HG02885 (cell line): ENCODE data around the gene SCGB1D1.

Source experiments
- ATAC-seq: cut with Tn5 transposase; IDR thresholded peaks from one replicate; pipeline ENCODE4 v1.9.1; 2021; ENCODE audit warnings: mild to moderate bottlenecking; ENCODE audit not compliant: unreplicated experiment, poor library complexity

SCGB1D1 gene, protein sequence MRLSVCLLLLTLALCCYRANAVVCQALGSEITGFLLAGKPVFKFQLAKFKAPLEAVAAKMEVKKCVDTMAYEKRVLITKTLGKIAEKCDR

DNA sequence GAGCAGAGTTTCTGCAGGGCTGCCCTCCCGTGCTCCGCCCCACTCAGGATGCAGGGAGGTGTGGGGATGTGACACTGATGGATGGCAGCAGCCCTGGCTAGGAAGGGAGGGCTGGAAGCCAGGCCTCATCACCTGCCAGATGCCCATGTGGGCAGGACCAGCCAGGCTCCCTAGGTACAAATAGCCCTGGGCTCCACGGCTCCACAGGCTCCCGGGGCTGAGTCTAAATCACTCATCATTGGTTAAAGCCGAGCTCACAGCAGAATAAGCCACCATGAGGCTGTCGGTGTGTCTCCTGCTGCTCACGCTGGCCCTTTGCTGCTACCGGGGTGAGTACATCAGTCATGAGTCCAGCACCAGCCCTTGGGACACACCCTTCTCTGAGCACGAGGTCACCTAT is at the start of gene SCGB1D1:
Gene SCGB1D1, plus strand, starts transcription at position 206 of the 400 bp plus-strand sequence. Its CDS starts 69 bp downstream, at position 275.
- ATAC-seq: no peak

DNA sequence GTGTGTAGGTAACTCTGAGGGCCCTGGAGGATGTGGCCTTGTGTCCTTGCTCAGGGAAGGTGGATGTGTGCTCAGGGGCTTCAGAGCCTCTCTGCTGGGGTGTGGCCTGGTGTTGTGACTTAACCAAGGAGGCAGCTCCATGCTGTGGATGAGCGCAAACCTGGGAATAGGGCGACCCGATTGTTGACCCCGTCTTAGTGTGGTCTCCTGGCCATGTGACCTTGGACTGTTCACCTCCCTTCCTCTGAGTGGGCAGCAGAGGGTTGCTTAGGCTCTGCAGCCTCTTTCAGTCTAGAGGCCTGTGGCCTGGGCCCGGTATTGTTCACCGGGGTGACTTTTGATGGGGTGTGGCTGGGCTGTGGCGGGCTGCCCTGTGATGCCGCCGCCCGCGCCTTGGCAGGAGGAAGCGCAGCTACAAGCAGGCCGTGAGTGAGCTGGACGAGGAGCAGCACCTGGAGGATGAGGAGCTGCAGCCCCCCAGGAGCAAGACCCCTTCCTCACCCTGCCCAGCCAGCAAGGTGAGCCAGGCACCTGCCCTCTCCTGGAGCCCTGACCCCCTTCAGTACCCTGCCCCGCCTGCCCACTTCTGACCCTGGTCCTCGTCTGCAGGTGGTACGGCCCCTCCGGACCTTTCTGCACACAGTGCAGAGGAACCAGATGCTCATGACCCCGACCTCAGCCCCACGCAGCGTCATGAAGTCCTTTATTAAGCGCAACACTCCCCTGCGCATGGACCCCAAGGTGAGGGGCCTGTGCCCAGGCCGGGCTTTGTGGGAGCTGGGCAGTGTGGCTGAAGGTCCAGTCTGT is 49.5 kb upstream of the SCGB1D1 start:
- no peak for ATAC-seq

DNA sequence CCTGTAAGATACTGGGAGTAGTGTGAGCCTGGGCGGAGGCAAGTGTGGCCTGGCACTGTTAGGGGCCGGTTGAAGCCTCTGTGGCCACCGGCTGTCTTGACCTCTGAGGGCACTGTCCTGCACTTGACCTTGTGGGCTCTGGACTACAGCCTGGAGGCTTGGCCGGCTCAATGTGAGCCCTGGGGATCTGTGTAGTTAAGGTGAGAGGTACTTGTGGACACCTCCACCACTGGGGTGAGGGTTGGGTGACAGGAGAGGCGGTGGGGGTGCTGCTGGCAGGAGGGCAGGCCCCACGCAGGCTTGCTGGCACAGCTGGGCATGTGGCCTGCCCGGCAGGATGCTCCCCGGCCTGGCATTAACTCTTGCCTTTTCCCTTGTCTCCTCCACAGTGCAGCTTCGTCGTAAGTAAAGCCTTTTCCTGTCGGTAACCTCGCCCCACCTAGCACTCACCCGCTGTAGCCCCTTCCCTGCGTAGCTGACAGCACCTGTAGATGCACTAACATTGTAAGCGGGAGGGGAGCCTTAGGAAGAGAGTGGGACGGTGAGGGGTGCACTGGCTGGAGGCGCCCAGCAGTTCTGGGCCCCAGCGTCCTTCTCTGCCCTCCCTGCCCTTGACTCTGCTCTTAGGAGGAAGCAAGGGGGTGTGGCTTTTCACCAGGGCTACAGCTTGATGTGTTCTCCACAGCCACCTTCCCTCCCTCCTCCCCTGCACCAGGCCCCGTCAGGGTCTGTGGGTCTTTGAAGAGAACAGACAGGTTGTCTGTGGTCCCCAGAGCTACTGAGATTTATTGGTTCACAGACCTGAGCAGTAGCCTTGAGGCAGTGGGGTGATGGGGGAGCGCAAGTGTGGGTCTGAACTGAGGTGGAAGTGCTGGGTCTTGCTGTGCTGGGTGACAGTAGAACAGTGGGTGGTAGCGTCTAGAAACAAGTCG is 48.6 kb upstream of the SCGB1D1 start:
- no peak for ATAC-seq

DNA sequence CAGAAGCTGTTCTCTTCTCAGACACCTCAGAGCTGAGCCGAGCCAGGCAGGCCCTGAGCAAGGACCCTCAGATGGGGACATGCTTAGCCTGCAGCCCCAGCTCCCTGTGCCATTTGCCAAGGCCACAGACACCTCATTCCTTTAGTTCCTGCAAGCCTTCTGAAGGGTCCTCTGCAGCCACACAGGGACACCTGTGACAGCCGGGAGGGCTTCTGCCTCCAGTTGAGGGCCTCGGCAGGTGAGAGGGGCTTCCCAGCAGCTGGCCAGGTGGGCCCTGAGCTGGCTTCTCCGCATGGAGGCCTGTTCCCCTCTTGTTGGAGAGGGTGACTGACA is 48.0 kb upstream of the SCGB1D1 start:
- no peak for ATAC-seq

DNA sequence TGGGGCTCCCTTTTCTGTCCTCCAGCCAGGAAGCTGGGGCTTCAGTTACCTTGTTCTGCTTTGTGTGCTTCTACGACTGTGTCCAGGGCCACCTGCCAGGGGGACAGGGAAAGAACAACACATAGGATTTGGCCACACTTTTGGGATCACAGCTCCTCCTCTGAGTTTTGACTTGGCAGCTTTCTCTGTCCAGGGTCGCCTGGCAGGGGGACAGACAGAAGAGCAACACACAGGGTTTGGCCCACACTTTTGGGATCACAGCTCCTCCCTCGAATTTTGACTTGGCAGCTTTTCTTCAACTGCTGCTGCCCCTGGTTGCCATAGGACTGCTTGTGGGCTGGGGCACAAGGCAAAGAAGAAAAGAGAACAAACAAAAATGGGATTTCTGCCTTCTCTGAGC is 47.1 kb upstream of the SCGB1D1 start:
- ATAC-seq: no peak

DNA sequence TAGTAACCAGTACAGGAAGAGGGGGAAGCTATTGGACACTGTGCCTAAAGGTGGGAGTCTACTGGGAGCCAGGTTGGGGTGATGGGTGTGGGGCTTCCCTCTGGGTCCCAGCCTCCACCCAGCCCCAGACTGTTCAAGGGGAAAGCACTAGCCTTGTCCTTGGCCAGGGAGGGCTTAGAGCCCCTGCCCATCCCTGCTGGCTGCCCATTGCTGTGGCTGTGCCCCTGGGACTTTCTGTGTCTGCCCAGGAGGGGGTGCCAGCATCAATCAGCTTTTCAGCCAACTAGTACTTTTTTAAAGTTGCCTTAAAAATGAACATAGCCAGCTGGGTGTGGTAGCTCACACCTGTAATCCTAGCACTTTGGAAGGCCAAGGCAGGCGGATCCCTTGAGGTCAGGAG is 46.3 kb upstream of the SCGB1D1 start:
- ATAC-seq: no peak

DNA sequence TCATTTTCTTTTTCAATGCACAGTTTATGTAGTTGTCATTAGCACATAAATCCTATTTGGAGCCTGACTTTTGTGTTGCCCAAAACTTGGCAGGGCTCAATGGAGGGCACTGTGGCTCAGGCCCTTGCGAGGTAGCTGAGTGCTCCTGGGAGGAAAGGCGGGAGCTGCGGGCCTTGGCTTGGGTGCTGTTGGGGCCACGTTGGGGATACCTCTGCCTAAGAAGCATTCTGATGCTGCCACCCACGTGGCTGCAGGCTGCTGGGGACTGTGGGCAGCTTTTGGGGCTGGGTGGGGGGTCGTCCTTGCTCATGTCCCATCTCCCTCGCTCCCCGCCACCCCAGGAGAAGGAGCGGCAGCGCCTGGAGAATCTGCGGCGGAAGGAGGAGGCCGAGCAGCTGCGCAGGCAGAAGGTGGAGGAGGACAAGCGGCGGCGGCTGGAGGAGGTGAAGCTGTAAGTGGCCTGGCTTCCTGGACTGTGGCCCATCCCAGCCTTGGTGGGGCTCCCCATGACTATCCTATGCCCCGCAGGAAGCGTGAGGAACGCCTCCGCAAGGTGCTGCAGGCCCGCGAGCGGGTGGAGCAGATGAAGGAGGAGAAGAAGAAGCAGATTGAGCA is 45.3 kb upstream of the SCGB1D1 start:
- no peak for ATAC-seq

DNA sequence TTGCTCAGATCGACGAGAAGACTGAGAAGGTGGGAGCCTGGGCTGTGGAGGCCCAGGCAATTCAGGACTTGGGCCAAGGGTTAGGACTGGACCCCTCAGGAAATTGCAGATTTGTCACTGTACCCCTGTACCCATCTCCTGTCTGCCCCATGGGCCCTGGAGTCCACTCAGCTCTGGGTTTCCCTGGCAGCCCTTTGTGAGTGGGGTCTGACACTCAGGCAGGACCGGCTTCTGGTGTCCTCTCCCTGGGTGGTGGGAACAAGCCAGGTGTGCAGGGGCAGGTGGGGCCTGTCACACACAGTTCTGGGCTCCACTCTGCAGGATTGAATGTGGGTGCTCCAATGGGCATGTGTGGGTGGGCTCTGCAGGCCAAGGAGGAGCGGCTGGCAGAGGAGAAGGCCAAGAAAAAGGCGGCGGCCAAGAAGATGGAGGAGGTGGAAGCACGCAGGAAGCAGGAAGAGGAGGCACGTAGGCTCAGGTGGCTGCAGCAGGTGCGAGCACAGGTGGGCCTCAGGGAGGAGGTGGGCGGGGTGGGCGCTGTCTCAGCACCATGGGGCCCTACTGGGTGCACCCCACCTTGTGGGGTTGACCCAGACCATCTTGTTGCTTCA is 44.6 kb upstream of the SCGB1D1 start:
- ATAC-seq: no peak

DNA sequence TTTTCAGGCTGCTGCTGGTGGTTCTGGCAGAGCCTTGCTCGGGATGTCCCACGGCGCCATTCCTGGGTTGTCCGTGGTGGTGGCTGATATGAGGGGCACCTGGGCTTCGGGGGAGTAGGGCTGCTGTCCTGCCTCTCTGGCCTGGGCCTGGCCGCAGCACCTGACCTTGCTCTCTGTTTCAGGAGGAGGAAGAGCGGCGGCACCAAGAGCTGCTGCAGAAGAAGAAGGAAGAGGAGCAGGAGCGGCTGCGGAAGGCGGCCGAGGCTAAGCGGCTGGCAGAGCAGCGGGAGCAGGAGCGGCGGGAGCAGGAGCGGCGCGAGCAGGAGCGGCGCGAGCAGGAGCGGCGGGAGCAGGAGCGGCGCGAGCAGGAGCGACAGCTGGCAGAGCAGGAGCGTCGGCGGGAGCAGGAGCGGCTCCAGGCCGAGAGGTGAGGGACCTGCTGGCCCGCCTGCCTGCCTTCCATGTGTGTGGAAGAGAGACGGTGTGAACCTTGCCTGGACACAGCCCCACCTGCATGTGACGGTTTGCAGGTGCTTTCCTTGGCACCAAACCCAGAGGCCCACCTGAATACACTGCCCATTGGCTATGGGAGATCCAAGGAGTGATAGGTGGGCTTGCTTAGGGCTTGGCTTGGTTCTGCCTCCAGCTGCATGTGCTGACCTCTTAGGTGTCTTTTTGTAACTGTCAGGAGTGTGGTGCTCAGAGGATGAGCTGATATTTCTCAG is 43.4 kb upstream of the SCGB1D1 start:
- no peak for ATAC-seq

DNA sequence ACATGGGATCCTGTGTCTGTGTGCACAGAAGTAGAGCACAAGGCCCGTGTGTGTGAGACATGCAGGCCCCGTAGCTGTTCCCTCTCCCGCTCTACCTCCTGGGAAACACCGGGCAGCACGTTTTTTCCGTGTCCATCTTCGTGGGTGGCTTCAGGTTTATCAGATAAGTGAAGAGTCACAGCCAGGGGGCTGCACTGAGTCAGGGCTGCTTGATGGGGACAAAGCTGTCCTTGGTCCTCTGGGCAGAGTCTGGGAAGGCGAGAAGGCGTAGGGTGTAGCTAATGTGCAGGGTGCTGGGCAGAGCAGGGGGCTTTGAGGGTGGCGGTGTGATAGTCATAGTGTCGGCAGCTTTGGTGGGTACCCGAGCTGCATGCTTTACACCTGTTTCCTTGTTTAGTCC is 42.5 kb upstream of the SCGB1D1 start:
- no peak for ATAC-seq

DNA sequence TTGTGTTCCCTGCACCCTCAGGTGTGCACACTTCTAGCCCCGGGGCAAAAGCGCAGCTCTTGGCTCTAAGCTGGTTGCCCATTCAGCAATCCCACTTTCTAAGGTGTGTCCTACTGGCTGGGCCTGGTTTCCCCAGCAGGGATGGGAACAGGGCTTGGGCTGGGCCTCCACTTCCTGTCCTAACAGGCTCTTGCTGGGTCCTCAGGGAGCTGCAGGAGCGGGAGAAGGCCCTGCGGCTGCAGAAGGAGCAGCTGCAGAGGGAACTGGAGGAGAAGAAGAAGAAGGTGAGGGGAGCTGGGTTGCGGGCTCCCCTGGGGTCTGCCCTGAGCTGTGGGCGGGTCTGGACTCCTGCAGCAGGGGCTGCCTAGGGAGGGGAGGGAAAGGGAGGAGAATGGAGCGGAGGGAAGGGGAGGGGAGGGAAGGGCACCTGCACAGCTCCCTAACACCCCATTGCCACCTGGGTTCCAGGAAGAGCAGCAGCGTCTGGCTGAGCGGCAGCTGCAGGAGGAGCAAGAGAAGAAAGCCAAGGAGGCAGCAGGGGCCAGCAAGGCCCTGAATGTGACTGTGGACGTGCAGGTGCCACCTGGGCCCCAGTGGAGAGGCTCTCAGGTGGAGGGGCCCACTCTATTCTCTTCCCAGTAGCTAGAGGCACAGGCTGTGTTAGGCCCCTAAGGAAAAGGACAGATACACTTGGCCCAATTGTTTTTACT is 41.6 kb upstream of the SCGB1D1 start:
- ATAC-seq: no peak

DNA sequence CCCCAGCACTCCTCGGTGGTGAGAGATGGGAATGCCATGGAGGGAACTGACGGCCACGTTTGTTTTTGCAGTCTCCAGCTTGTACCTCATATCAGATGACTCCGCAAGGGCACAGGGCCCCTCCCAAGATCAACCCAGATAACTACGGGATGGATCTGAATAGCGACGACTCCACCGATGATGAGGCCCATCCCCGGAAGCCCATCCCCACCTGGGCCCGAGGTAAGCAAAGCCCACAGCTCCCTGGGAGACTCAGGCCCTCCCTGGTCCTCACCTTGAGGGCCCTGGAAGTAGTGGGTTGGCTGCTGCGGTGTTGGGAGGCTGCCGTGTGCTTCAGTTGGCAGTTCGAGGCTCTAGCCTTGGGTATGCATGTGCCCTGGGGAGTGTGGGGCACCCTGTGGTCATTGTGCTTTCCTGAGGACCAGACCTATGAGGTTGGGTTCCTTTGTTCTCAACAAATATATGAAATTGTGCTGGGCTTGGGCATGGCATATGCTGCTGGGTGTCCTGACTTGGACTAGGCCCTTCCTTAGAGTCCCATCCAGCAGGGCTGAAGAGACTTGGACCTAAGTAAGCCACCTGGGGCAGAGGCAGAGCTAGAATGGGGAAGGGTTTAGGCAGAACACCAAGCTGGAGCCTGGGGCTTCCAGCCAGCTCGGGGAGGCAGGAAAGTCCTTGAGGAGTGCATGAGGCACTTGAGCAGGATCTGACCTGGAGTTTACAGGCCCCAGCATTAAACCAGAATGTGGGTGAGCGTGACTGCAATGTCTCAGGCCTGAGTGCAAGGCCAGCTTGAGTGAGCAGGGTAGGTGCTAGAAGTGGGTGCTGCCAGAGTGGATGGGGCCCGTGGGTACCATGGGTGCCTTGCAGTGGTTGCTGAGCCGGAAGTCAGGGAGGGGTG is 39.8 kb upstream of the SCGB1D1 start:
- no peak for ATAC-seq

DNA sequence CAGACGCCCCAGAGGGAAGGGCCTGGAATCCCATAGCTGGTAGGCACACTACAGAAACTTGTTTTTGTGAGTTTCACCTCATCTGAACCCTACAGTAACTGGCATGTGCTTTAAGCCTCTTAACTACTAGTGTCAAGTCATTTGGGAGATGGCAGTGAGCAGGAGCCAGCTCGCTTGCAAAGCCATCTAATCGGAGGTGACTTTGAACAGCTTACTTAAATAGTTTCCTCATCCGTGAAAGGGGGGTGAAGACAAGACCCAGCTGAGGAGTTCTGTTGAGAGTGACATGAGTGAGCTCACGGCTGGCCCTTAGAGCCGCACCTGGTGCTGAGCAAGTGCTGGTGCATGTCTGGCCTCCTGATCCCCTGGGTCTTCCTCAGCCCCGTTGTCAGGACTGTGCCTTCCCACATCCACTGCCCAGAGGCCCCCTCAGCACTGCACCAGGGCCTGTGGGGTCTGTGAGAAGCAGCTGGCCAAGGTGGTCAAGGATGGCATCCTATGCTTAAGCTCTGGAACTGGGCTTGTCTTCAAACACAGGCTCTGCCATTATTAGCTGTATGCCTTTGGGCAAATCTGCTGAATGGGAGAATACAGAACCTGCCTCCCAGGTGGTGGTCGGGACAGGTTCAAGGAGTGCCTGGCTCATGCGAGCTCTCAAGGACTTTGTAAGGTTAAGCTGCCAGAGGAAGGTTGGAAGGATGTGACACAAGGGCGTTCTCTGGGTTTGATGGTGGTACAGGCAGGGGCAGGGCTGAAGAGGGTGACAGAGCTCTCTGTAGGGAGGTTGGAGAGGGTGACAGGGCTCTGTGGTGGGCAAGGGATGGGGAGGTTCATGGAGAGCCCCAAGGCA is 38.9 kb upstream of the SCGB1D1 start:
- ATAC-seq: no peak

DNA sequence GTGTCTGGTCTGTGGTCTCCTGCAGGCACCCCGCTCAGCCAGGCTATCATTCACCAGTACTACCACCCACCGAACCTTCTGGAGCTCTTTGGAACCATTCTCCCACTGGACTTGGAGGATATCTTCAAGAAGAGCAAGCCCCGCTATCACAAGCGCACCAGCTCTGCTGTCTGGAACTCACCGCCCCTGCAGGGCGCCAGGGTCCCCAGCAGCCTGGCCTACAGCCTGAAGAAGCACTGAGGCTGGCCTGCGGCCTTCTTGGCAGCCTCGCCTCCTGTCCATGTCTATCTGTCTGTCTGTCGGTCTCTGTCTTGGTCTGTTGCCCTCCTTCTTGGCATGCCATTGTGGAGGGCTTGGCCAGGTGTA is 38.3 kb upstream of the SCGB1D1 start:
- ATAC-seq: no peak

DNA sequence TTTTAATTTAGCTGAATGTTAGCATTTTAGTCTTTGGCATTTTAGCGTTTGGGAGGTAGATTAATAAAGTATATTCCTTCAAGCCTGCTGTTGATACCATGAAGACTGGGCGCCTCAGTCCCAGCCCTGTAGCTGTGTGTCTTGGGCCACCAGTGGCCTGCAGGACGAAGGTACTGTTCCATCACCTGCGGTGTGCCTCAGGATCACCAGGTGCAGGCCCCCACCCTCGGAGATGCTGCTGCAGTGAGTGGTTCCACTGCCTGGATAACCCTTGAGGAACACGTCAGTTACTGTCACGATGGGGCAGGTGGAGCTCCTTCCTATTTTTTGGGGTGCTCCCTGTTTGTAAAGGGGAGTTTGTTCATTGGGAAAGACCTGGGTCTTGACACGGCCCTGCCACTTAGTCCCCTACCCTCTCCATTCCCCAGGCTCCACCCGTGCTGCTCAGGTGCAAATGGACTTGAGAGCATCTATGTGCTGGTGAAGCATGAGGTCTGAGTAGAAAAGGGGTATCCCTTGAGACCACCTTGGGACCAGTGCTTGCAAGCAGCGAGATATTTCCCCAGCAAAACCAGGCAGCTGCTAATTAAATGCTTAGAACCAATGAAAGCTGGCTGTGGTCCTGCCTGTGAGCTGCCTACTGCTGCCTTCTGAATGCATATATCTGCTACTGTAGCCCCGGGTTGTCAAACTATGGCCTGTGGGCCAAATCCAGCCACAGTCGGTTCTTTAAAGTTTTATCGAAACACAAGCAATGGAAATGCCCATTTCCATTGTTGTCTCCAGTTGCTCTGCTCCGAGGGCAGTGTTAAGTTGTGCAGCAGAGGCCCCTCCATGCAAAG is 37.5 kb upstream of the SCGB1D1 start:
- ATAC-seq: no peak

DNA sequence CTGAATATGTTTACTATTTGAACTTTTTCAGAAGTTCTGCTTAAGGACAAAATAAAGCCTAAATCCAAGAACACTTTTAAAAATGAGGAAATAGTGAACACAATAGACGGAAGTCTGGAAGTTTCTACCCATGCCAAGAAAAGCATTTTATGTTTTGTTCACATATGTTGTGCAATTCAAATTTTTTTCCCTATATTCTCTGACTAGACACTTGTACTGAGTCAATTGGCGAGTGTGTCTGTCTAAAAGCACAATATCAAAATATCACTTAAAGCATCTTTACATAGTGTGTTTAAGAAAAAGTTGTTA is 37.0 kb upstream of the SCGB1D1 start:
- no peak for ATAC-seq

DNA sequence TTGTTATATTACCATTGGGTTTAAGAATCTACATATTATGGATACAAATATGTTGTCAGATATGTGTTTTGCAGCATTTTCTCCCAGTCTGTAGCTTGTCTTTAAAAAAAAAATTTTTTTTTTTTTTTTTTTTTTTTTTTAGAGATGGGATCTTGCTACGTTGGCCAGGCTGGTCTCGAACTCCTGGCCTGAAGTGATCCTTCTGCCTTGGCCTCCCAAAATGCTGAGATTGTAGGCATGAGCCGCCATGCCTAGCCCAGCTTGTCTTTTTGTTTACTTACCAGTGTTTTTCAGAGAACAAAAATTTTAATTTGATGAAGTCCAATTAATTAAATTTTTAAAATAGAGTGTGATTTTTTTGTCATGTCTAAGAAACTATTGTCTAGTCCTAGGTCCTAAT is 36.4 kb upstream of the SCGB1D1 start:
- no peak for ATAC-seq
